HG03066 (cell line): ENCODE data around the gene TMEM41B.

Experiments
- ATAC-seq: cut with Tn5 transposase; IDR thresholded peaks from one replicate; pipeline ENCODE4 v1.9.1; 2021; ENCODE audit warnings: low read depth; ENCODE audit not compliant: unreplicated experiment

The TMEM41B gene

DNA sequence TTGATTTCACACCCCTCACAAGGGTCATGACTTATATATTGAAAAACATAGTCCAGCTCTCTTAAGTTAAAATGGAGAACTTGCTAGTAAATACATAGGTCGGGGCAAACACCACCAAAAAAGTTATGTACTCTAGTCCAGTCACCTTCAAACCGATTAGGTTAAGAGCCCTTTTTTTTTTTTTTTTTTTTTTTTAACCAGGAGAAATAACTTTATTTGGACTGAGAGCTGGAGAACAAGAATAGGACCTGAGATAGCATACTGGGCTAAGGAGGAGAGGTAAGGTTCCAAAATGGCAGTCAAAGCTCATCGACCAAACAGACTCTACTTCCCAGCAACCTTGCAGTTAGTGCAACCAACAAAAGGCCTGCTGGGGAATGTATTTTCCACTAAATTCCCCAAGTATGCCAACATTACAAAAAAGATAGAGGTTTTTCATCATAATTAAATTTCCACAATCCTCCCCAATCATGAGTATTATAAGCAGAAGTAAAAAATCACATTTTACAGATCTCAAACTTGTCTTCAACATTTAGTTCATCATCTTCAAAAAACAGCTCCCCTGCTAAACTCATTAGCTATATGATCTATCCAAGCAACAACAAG is 3.8 kb downstream of the TMEM41B start:
- no peak for ATAC-seq

DNA sequence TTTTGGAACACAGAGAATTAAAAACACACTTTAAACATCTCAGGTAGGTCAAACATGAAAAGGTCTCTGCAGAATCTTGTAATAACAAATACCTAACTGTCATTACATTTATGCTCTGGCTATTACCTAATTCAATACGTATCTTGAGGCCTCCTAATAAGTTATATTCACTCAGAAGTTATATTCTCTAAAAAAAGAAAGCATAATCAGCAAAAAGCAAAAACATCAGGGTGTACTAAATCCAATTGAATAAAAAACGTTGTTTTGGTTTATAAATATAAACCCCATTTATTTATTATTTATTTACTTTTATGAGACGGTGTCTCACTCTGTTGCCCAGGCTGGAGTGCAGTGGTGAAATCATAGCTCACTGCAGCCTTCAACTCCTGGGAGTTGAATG is 10.2 kb downstream of the TMEM41B start:
- ATAC-seq = no peak

DNA sequence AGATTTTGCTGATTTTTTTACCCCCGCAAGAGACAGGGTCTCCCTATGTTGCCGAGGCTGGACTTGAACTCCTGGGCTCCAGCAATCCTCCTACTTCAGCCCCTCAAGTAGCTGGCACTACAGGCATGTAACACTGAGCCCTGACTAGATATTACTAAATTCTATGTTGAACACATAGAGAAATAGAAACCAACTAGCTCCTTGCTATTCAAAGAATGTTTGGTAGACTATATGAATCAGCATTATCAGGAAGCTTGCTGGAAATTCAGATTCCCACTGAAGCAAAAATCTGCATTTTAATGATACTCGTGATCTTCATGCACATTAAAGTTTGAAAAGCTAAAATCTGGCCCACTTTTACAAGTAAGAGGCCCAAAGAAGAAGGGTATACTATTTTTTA is 11.9 kb downstream of the TMEM41B start:
- no peak for ATAC-seq

DNA sequence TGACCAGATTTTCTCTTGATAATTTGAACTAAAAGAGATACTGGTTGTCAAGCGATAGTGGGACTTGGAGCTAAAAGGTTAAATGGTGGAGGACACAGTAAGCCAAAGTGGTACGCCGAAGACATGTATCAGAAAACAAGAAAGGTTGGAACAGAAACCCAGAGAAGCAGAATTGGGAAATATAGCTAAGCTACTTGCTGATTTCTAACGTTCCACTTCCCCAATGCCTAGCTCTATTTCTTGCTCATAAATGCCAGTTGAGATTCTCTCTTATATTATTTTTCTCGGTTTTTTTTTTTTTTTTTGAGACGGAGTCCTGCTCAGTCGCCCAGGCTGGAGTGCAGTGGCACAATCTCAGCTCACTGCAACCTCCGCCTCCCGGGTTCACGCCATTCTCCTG is 12.7 kb downstream of the TMEM41B start:
- no peak for ATAC-seq

DNA sequence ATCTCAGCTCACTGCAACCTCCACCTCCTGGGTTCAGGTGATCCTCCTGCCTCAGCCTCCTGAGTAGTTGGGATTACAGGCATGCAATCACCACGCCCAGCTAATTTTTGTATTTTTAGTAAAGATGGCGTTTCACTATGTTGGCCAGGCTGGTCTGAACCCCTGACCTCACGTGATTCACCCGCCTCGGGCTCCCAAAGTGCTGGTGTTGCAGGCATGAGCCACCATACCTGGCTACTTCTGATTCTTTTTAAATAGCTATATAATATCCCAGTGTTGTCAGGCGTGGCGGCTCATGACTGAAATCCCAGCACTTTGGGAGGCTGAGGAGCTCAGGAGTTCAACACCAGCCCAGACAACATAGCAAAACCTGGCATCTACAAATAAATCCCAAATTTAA is 20.7 kb downstream of the TMEM41B start:
- no peak for ATAC-seq

DNA sequence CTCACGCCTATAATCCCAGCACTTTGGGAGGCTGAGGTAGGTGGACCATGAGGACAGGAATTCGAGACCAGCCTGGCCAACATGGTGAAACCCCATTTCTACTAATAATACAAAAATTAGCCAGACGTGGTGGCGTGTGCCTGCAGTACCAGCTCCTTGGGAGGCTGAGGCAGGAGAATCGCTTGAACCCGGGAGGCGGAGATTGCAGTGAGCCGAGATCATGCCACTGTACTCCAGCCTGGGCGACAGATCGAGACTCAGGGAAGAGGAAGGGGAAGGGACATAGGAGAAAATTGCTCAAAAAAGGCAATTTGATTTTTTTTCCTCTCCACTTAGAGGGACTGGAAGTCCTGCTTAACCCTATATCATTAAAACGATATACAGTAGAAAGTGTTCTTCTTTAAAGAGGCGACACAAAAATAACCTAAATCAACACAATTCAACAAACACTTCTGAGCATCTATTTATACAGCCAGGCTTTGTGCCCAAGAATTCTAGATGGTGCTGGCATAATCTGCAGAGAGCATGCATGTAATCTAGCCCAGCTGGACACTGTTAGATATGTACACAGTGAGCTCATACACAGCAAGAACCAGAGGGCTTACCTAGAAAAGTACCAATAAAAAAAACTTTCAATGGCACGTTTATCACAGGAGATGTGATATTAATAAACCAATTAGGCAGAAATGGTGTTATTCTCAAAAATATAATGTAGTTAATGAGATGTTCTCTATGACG is 28.4 kb downstream of the TMEM41B start:
- ATAC-seq = no peak

DNA sequence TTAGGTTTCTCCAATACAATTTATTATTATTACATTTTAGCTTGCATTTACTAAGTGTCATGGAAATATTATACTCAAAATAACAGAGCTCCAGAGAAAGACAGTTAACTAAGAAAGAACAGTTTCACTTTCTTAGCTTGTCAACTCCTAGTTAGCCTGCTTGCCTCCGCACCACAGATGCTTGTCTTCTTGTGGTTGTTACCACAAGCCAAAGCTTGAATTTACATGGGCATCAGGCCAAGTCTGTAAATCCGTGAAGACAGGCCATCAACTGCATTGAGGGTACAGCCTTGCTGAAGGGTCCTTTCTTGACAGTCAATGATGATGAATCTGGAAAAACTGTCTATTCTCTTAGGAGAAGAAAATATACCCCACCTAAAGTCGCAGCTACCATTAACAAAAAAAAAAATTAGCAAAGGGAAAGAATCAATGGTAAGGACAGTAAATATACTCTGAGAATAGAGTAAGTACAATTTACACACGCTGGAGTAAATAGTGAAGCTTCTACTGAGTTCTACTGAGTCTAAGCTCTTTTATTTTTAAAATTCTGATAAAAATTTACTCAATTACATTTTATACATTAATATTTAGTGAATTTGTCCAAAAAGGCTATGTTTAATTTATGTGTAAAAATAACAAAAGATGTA is 33.6 kb downstream of the TMEM41B start:
- ATAC-seq = peak; percentile 97

DNA sequence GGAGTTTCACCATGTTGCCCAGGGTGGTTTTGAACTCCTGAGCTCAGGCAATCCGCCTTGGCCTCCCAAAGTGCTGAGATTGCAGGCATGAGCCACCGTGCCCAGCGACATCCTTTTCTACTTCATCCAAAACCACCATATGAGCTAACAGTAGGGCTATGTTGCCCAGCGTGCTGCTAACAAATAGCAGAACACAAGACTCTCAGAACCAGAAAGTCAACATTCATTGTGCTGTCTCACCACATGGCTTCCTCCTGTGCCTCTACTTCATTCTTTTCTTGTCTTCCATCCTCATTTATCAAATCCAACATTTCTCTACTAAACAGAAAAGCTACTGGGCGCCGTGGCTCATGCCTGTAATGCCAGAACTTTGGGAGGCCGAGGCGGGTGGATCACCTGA is 37.2 kb downstream of the TMEM41B start:
- ATAC-seq = no peak

DNA sequence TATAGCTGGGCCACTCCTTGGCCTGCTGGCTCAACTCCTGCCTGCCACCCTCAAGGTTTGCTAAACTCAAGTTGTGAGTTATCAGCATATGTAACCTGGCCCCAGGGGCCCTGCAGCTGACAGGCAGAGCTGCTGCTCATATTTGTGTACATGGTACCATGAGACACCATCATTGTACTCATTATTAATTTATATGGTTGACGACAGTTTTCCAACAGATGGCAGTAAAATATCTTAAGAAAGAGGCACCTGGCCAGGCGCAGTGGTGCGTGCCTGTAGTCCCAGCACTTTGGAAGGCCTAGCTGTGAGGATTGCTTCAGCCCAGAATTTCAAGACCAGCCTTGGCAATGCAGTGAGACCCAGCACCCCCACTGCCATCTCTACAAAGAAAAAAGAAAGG is 37.8 kb downstream of the TMEM41B start:
- ATAC-seq = no peak

DNA sequence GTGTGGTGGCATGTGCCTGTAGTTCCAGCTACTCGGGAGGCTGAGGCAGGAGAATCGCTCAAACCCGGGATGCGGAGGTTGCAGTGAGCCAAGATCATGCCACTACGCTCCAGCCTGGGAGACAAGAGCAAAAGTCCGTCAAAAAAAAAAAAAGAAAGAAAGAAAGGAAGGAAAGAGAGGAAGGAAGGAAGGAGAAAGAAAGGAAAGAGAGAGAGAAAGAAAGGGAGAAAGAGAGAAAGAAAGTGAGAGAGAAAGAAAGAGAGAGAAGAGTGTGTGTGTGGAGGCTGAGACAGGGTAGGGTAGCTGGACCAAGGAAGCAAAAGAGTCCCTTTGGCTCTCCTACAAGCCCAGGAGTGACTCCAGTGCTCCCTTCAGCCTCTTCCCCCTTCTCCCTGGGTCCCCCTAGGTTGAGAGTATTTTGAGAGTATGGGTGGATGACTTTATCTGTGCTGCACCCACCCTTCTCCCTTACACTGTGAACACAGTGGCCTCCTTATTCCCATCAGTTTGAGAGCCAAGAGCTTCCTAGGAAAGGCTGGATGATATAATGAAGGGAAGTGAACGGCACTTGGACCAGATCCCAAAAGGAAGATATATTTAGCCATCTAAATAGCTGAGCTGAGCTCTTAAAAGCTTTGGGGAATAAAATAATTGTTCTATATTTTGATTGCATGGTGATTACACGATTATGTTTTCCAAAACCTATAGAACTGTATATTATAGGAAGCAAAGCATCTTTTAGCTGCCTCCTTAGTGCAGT is 39.7 kb downstream of the TMEM41B start:
- ATAC-seq = no peak

DNA sequence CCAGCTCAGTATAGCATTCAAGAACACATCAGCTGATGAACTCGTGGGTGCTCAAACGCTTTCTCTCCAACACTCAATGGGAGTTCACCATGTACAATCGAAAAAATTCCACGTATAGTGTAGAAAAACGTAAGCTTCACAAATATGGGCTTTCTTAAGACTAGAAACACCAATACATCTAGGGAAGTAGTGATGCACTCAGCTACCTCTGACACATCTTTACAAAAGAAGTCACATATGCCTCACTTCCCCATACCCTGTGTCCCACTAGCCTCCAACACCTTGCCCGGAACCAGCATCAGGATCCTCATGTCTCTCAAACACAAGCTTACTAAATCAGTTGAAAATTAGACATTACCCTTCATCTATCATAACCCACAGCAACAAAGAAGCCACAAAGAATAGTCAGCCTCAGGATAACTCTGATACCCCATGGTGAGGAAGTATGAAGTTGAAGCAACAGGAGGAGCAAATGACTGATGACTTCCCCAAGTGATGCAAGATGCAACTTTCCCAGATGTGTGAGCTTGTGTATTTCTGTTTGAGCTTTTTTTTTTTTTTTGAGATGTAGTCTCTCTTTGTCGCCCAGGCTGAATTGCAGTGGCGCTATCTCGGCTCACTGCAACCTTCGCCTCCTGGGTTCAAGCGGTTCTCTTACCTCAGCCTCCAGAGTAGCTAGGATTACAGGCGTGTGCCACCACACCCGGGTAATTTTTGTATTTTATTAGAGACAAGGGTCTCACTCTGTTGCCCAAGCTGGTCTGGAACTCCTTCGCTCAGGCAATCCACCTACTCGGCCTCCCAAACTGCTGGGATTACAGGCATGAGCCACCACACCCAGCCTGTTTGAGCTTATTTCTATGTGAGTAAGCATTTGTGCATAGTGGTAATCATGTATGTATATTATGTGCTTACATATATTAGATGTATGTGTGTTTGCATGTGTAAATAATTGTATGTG is 40.7 kb downstream of the TMEM41B start:
- no peak for ATAC-seq

DNA sequence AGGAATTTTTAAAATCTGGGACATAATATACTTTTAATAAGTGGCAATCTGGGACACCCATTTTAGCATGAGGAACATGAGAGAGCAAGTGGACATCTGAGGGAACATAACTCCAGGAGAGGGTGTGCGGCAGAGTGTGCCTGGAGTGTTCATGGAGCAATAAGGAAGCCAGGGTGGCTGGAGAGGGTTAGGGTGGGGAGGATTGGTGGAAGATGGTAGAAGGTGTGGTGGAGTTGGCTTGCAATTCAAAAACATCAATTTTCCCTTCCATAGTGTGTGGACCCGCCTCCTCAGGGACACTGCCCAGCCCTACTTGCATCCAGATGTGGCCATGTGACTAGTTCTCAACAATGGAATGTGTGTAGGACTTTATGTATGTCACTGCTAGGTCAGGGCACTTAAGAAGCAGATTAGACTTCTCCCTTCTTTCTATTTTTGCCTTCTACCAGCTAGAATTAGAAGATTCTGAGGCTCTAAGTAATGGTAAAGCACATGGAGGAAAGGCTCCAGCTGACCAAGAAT is 44.8 kb downstream of the TMEM41B start:
- no peak for ATAC-seq

DNA sequence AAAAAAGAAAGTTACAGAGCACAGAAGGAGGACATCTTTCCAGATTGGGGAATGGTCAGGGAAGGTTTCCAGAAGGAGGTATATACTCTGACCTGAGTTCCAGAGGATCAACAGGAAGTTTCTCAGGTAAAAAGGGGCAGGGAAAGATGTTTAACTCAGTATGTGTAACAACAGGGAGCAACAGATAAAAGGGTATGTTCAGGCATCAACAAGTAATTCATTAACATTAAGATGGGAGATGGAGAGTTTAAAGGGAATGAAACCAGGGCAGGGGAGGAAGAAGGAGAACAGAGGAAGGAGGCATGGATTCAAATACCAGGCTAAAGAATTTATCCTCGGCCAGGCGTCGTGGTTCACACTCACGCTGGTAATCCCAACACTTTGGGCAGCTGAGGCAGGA is 46.7 kb downstream of the TMEM41B start:
- no peak for ATAC-seq

DNA sequence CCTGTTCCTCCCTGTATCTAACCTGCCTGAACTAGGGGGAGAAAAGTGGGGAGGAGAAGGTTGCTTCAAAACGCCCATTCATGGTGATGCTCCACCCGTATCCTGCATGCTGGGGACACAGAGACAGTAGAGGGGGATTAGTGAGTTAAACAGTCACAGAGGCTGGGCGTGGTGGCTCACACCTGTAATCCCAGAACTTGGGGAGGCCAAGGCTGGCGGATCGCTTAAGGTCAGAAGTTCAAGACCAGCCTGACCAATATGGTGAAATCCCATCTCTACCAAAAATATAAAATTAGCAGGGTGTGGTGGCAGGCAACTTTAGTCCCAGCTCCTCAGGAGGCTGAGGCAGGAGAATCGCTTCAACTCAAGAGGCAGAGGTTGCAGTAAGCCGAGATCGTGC is 47.5 kb downstream of the TMEM41B start:
- no peak for ATAC-seq

DNA sequence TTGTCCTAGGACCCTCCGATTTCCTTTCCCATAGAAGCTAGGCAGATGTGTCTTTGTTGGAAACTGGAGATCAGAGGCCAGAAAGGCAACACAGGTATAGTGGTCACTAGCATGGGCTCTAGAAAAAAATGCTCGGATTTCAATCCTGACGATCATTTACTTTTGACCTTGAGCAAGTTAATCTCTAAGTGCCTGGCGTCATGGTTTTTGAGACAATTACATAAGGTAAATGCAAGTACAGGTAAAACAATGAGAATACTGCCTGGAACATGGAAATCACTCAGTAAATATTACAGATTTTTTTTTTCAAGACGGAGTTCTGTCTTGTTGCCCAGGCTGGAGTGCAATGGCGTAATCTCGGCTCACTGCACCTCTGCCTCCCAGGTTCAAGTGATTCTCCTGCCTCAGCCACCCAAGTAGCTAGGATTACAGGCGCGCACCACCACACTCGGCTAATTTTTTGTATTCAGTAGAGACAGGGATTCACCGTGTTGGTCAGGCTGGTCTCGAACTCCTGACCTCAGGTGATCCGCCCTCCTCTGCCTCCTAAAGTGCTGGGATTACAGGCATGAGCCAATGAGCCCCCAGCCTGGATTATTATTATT is 48.2 kb downstream of the TMEM41B start:
- ATAC-seq = no peak

DNA sequence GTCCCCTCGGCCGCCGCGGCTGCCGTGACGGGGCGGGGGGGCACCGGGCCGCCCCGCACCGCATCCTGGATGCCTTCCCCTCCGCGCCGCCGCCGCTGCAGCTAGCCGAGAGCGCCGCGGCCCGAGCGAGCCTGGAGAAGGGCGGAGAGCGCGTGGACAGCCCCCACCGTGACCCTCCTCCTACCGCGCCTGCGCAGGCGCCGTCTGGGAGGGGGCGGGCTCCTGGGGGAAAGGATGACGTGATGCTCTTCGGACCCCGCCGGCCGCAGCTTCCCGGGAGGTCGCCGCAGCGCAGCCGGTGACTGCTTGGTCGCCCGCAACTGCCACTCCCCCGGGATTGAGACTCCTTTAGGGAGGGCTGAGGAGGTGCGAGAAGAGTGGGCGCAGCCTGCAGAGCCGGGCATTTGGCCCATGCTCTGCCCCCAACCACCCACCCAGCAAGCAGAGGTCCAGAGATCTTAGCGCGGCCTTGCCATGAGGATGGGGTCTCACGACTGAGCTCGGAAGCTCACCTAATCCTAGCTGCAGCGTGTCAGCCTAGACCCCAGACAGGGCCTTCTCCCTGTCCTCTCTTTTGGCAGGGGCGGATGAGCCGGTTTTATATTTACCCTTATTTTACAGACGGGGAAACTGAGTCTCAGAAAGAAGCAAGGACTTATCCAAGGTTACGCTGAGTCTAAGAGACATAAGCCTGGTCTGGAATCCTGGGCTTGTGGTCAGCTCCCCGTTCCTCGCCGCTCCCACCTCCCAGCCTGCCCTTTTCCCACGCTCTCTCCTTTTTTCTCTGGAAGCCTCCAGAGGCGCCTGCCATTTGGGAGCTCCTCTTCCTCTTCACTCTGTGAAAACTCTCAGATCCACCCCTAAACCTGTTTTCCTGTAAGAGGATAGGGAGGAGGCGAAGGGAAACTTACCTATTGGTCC is 48.9 kb downstream of the TMEM41B start, which contains the start of gene DENND5A:
DENND5A (minus strand) TSS at position 140 of the 921 bp plus-strand sequence. CDS start 281 bp downstream, outside the sequence.
- peak; percentile 31 for ATAC-seq

DNA sequence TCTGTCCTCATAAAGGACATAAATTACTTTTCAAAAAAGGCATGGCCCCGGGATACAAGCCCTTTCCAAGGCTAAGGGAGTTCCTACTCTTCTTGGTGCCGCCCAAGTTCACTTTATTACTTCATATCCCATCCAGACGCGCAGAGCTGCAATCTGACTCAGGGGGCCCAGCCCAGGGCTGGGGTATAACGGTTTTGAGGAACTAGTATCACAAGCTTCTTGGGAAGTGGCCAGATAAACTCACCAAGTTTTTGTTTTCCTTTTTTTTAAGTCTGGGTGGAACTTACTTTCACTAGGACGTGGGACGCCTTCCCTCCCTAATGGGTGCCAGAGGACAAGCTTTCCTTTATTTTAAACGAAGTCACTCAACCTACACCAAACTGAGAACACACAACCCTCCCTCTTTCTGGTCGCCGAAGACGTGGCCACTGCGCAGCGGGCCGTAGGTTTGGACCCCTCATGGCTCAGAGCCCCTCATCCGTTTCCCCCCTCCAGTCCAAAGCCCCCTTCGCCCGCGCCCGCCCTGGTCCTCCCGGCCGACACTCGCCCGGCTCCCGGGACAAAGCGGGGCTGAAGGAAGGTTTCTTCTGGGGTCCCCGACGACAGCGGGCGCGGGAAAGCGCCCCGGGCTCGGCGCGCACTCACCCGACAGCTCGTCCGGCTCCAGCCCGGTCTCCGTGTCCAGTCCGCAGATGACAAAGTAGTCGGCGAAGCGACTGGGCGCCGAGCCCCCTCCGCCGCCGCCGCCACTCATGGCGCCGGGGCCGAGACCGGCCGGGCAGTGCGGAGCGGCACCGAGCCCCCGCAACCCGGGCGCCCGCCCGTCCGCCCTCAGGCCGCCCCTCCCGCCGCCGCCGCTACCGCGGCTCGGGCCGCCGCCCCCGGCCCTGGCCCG is 49.8 kb downstream of the TMEM41B start:
- ATAC-seq = peak; percentile 13
